Activated T-helper 17 cell treated with anti-CD3 and anti-CD28 coated beads, Interleukin-2, amount 50 U/mL, for 72 hours (primary cell): ENCODE measurements around the gene GPR107. TPM values are rescaled to one million over a fixed set of nuclear protein-coding genes. Genes with fewer than 3 reads are reported as not detected.

Experiments used
- ATAC-seq: fragments of 150-1000 bp; cut with Tn5 transposase; replicated peaks from 2 replicates; pipeline ENCODE4 v1.10.0; 2021; ENCODE audit warnings: mild to moderate bottlenecking, moderate library complexity
- H3K27ac Mint-ChIP-seq: one replicate; pipeline ENCODE4 v1.8.0; 2022; ENCODE audit warnings: mixed read lengths
- H3K27me3 Mint-ChIP-seq: one replicate; pipeline ENCODE4 v1.8.0; 2022; ENCODE audit warnings: mixed read lengths
- H3K36me3 Mint-ChIP-seq: one replicate; pipeline ENCODE4 v1.8.0; 2022; ENCODE audit warnings: low read depth, mild to moderate bottlenecking, mixed read lengths
- H3K4me1 Mint-ChIP-seq: one replicate; pipeline ENCODE4 v1.8.0; 2022; ENCODE audit warnings: mixed read lengths
- H3K4me3 Mint-ChIP-seq: one replicate; pipeline ENCODE4 v1.8.0; 2022; ENCODE audit warnings: mild to moderate bottlenecking, mixed read lengths
- H3K9me3 Mint-ChIP-seq: one replicate; pipeline ENCODE4 v1.8.0; 2022; ENCODE audit warnings: mixed read lengths
- total RNA-seq, 2 donors: library from RNA; stranded (reverse); gene quantifications; one replicate each; pipeline ENCODE4 v1.2.3, GENCODE V29; 2022

Gene GPR107
- total RNA-seq, 2 donors from 2014 or later = 28.1 to 32.6 TPM

GRCh38 chr9:130138171-130138653 lies 84.5 kb downstream of the GPR107 start:
- Mint-ChIP-seq H3K4me1 (peaks cover 28% of the 10 kb centered on the region), H3K4me3 (peak overlapping the region; percentile 19), H3K27ac (no peak overlapping the region), H3K36me3 (peaks cover 36% of the 10 kb centered on the region), H3K27me3 (no peaks in the 10 kb centered on the region), H3K9me3 (no peaks in the 10 kb centered on the region)
- ATAC-seq = peak; percentile 41

GRCh38 chr9:130138791-130139190 lies 85.1 kb downstream of the GPR107 start:
- no peak for ATAC-seq
- H3K4me1 Mint-ChIP-seq = peaks cover 28% of the 10 kb centered on the region
- H3K27ac Mint-ChIP-seq = no peak overlapping the region

GRCh38 chr9:130139251-130139650 lies 85.5 kb downstream of the GPR107 start:
- no peak overlapping the region for H3K27ac Mint-ChIP-seq
- no peak for ATAC-seq
- peaks cover 4% of the 10 kb centered on the region for H3K27me3 Mint-ChIP-seq
- H3K4me3 Mint-ChIP-seq = no peak overlapping the region
- no peaks in the 10 kb centered on the region for H3K9me3 Mint-ChIP-seq
- peaks cover 28% of the 10 kb centered on the region for H3K36me3 Mint-ChIP-seq
- peaks cover 28% of the 10 kb centered on the region for H3K4me1 Mint-ChIP-seq

More at GRCh38 chr9:130138791-130139190, 85.1 kb downstream of the GPR107 start:
- H3K4me3 Mint-ChIP-seq = peak overlapping the region; percentile 19
- no peaks in the 10 kb centered on the region for H3K9me3 Mint-ChIP-seq
- peaks cover 30% of the 10 kb centered on the region for H3K36me3 Mint-ChIP-seq
- H3K27me3 Mint-ChIP-seq = peaks cover 2% of the 10 kb centered on the region

GRCh38 chr9:130140706-130141105 lies 87.0 kb downstream of the GPR107 start:
- Mint-ChIP-seq H3K4me3 (peak overlapping the region; percentile 44), H3K27me3 (peaks cover 11% of the 10 kb centered on the region), H3K36me3 (peaks cover 15% of the 10 kb centered on the region), H3K4me1 (peaks cover 28% of the 10 kb centered on the region), H3K9me3 (no peaks in the 10 kb centered on the region), H3K27ac (peak overlapping the region; percentile 62)
- peak; percentile 80 for ATAC-seq

- Mint-ChIP-seq H3K27ac (no peak overlapping the region), H3K4me1 (peaks cover 21% of the 10 kb centered on the region)
- ATAC-seq = no peak
These were observed 88.3 kb downstream of the GPR107 start for GRCh38 chr9:130142056-130142455.

GRCh38 chr9:130142641-130143040 lies 88.9 kb downstream of the GPR107 start:
- ATAC-seq = no peak
- H3K36me3 Mint-ChIP-seq = no peaks in the 10 kb centered on the region
- H3K27ac Mint-ChIP-seq = no peak overlapping the region
- no peaks in the 10 kb centered on the region for H3K9me3 Mint-ChIP-seq
- peaks cover 16% of the 10 kb centered on the region for H3K27me3 Mint-ChIP-seq
- no peak overlapping the region for H3K4me3 Mint-ChIP-seq
- H3K4me1 Mint-ChIP-seq = peaks cover 21% of the 10 kb centered on the region

More at GRCh38 chr9:130142056-130142455, 88.3 kb downstream of the GPR107 start:
- peaks cover 1% of the 10 kb centered on the region for H3K36me3 Mint-ChIP-seq
- no peaks in the 10 kb centered on the region for H3K9me3 Mint-ChIP-seq
- peaks cover 16% of the 10 kb centered on the region for H3K27me3 Mint-ChIP-seq
- no peak overlapping the region for H3K4me3 Mint-ChIP-seq

GRCh38 chr9:130143279-130143893 lies 89.7 kb downstream of the GPR107 start:
- H3K27ac Mint-ChIP-seq = no peak overlapping the region
- no peak overlapping the region for H3K4me3 Mint-ChIP-seq
- peaks cover 16% of the 10 kb centered on the region for H3K27me3 Mint-ChIP-seq
- H3K36me3 Mint-ChIP-seq = no peaks in the 10 kb centered on the region
- H3K4me1 Mint-ChIP-seq = peaks cover 20% of the 10 kb centered on the region
- no peak for ATAC-seq
- H3K9me3 Mint-ChIP-seq = no peaks in the 10 kb centered on the region

- Mint-ChIP-seq H3K27ac (no peak overlapping the region), H3K4me3 (no peak overlapping the region), H3K27me3 (peaks cover 16% of the 10 kb centered on the region), H3K4me1 (peaks cover 14% of the 10 kb centered on the region), H3K36me3 (no peaks in the 10 kb centered on the region), H3K9me3 (no peaks in the 10 kb centered on the region)
- ATAC-seq = no peak
These were observed 90.3 kb downstream of the GPR107 start for GRCh38 chr9:130143958-130144366.

- Mint-ChIP-seq H3K27me3 (peaks cover 16% of the 10 kb centered on the region), H3K36me3 (no peaks in the 10 kb centered on the region), H3K9me3 (no peaks in the 10 kb centered on the region), H3K4me3 (peak overlapping the region; percentile 10), H3K4me1 (peaks cover 9% of the 10 kb centered on the region), H3K27ac (no peak overlapping the region)
- ATAC-seq = no peak
These were observed 91.0 kb downstream of the GPR107 start for GRCh38 chr9:130144703-130145102.

GRCh38 chr9:130145658-130146057 lies 92.0 kb downstream of the GPR107 start:
- H3K4me1 Mint-ChIP-seq = peaks cover 3% of the 10 kb centered on the region
- no peak overlapping the region for H3K27ac Mint-ChIP-seq
- no peak overlapping the region for H3K4me3 Mint-ChIP-seq
- H3K36me3 Mint-ChIP-seq = no peaks in the 10 kb centered on the region
- peaks cover 16% of the 10 kb centered on the region for H3K27me3 Mint-ChIP-seq
- ATAC-seq = no peak
- H3K9me3 Mint-ChIP-seq = no peaks in the 10 kb centered on the region

- H3K4me1 Mint-ChIP-seq = no peaks in the 10 kb centered on the region
- peak; percentile 46 for ATAC-seq
- peaks cover 16% of the 10 kb centered on the region for H3K27me3 Mint-ChIP-seq
- no peaks in the 10 kb centered on the region for H3K36me3 Mint-ChIP-seq
- H3K27ac Mint-ChIP-seq = no peak overlapping the region
- H3K9me3 Mint-ChIP-seq = no peaks in the 10 kb centered on the region
- H3K4me3 Mint-ChIP-seq = no peak overlapping the region
These were observed 93.5 kb downstream of the GPR107 start for GRCh38 chr9:130147198-130147597.

GRCh38 chr9:130147910-130148309 lies 94.2 kb downstream of the GPR107 start:
- Mint-ChIP-seq H3K4me3 (no peak overlapping the region), H3K36me3 (no peaks in the 10 kb centered on the region), H3K9me3 (no peaks in the 10 kb centered on the region), H3K27me3 (peaks cover 16% of the 10 kb centered on the region), H3K4me1 (no peaks in the 10 kb centered on the region), H3K27ac (no peak overlapping the region)
- ATAC-seq = no peak

GRCh38 chr9:130149031-130149430 lies 95.3 kb downstream of the GPR107 start:
- no peak for ATAC-seq
- Mint-ChIP-seq H3K27ac (no peak overlapping the region), H3K4me1 (no peaks in the 10 kb centered on the region), H3K4me3 (no peak overlapping the region), H3K36me3 (no peaks in the 10 kb centered on the region), H3K9me3 (no peaks in the 10 kb centered on the region), H3K27me3 (peaks cover 12% of the 10 kb centered on the region)

- ATAC-seq = no peak
- H3K9me3 Mint-ChIP-seq = no peaks in the 10 kb centered on the region
- no peak overlapping the region for H3K27ac Mint-ChIP-seq
- no peaks in the 10 kb centered on the region for H3K4me1 Mint-ChIP-seq
- H3K27me3 Mint-ChIP-seq = peaks cover 9% of the 10 kb centered on the region
- no peak overlapping the region for H3K4me3 Mint-ChIP-seq
- H3K36me3 Mint-ChIP-seq = no peaks in the 10 kb centered on the region
These were observed 96.1 kb downstream of the GPR107 start for GRCh38 chr9:130149654-130150286.

- no peaks in the 10 kb centered on the region for H3K4me1 Mint-ChIP-seq
- no peak overlapping the region for H3K4me3 Mint-ChIP-seq
- no peak overlapping the region for H3K27ac Mint-ChIP-seq
- peaks cover 4% of the 10 kb centered on the region for H3K27me3 Mint-ChIP-seq
- no peaks in the 10 kb centered on the region for H3K36me3 Mint-ChIP-seq
- no peaks in the 10 kb centered on the region for H3K9me3 Mint-ChIP-seq
- no peak for ATAC-seq
These were observed 97.2 kb downstream of the GPR107 start for GRCh38 chr9:130150779-130151382.
